ENCODE data around the gene RYR2.

The RYR2 gene

GRCh38 chr1:237779356-237779755, 737.4 kb downstream of the RYR2 start:
- no peak for TF ChIP-seq CTCF (IDR thresholded peaks at IDR 0.05; ENCODE audit: borderline replicate concordance, insufficient read depth, low read depth, low read length)
- no peak overlapping the region for H3K4me3 ChIP-seq (ENCODE audit: low read depth, low read length)

GRCh38 chr1:237786066-237786719, 744.2 kb downstream of the RYR2 start:
- no peak overlapping the region for H3K4me3 ChIP-seq (ENCODE audit: low read depth, low read length)
- no peak for TF ChIP-seq CTCF (IDR thresholded peaks at IDR 0.05; ENCODE audit: borderline replicate concordance, insufficient read depth, low read depth, low read length)

GRCh38 chr1:237788069-237788468, 746.1 kb downstream of the RYR2 start:
- no peak for TF ChIP-seq CTCF (IDR thresholded peaks at IDR 0.05; ENCODE audit: borderline replicate concordance, insufficient read depth, low read depth, low read length)

GRCh38 chr1:237789619-237790018, 747.6 kb downstream of the RYR2 start:
- H3K4me3 ChIP-seq (ENCODE audit: low read depth, low read length) = no peak overlapping the region

More at GRCh38 chr1:237788069-237788468, 746.1 kb downstream of the RYR2 start:
- H3K4me3 ChIP-seq (ENCODE audit: low read depth, low read length) = no peak overlapping the region

GRCh38 chr1:237791592-237791991, 749.6 kb downstream of the RYR2 start:
- TF ChIP-seq CTCF (IDR thresholded peaks at IDR 0.05; ENCODE audit: borderline replicate concordance, insufficient read depth, low read depth, low read length) = no peak

More at GRCh38 chr1:237789619-237790018, 747.6 kb downstream of the RYR2 start:
- no peak for TF ChIP-seq CTCF (IDR thresholded peaks at IDR 0.05; ENCODE audit: borderline replicate concordance, insufficient read depth, low read depth, low read length)

GRCh38 chr1:237792149-237792548, 750.2 kb downstream of the RYR2 start:
- no peak for TF ChIP-seq CTCF (IDR thresholded peaks at IDR 0.05; ENCODE audit: borderline replicate concordance, insufficient read depth, low read depth, low read length)
- no peak overlapping the region for H3K4me3 ChIP-seq (ENCODE audit: low read depth, low read length)

More at GRCh38 chr1:237791592-237791991, 749.6 kb downstream of the RYR2 start:
- no peak overlapping the region for H3K4me3 ChIP-seq (ENCODE audit: low read depth, low read length)

GRCh38 chr1:237792726-237793125, 750.7 kb downstream of the RYR2 start:
- TF ChIP-seq CTCF (IDR thresholded peaks at IDR 0.05; ENCODE audit: borderline replicate concordance, insufficient read depth, low read depth, low read length) = no peak
- no peak overlapping the region for H3K4me3 ChIP-seq (ENCODE audit: low read depth, low read length)
